Liver (tissue), 3 donors: ENCODE measurements around the gene GRAP2.

Experiments used
- CTCF ChIP-seq: fragments of 150-350 bp; IDR thresholded peaks from 2 replicates; pipeline ENCODE4 v1.5.1; 2017; ENCODE audit warnings: improper control_type of control experiment, low read depth, low read length; ENCODE audit not compliant: missing input control
- EGR1 ChIP-seq, 2 donors: IDR thresholded peaks; 2 replicates each; pipeline ENCODE4 v1.6.1; 2016 to 2018; ENCODE audit warnings: antibody characterized with exemption in 2 of 2, low read depth in 2 of 2
- GABPA ChIP-seq, 2 donors: IDR thresholded peaks in 1 of 2; conservative IDR thresholded peaks in 1 of 2; 2 replicates each; pipeline ENCODE4 v1.6.1; 2016; ENCODE audit warnings: antibody characterized with exemption in 2 of 2, mild to moderate bottlenecking in 1 of 2, moderate library complexity in 1 of 2
- MAX ChIP-seq: IDR thresholded peaks from 2 replicates; pipeline ENCODE4 v1.6.1; 2016; ENCODE audit warnings: antibody characterized with exemption
- RAD21 ChIP-seq, 2 donors: IDR thresholded peaks; 2 replicates each; pipeline ENCODE4 v1.6.1; 2016; ENCODE audit warnings: antibody characterized with exemption in 2 of 2, mild to moderate bottlenecking in 2 of 2
- REST ChIP-seq: IDR thresholded peaks from 2 replicates; pipeline ENCODE4 v1.6.1; 2016; ENCODE audit warnings: antibody characterized with exemption, mild to moderate bottlenecking
- YY1 ChIP-seq: IDR thresholded peaks from 2 replicates; pipeline ENCODE4 v1.6.1; 2016; ENCODE audit warnings: antibody characterized with exemption, mild to moderate bottlenecking
- donor health status: healthy.
- donor health status: healthy.

GRCh38 chr22:39960791-39961746 lies 60.2 kb downstream of the GRAP2 start:
- TF ChIP-seq CTCF (no peak), EGR1 (IDR thresholded peaks at IDR 0.05; ENCODE audit: low read depth in 2 of 2) (no peak), REST (no peak), MAX (no peak), GABPA (IDR thresholded peaks at IDR 0.05 in 1 of 2, conservative IDR thresholded peaks at IDR 0.05 in 1 of 2) (no peak), RAD21 (IDR thresholded peaks at IDR 0.05) (no peak), YY1 (no peak)
